GM06990 (cell line): ENCODE measurements around the gene STRAP.
"Not testable (repeated sequence)": the region's sequence is repeated elsewhere in the genome, so short reads cannot be mapped to it uniquely, and the experiment has no call there.

Source experiments
- DNase-seq: peaks from one replicate; pipeline ENCODE4 v3.0.0-alpha.2; 2011; ENCODE audit not compliant: insufficient read length; ENCODE audit errors: extremely low read depth
- H3K27me3 ChIP-seq: replicated peaks from 2 replicates; pipeline ENCODE4 v1.6.0; 2011; ENCODE audit warnings: low read length; ENCODE audit not compliant: control insufficient read depth, insufficient read depth
- H3K36me3 ChIP-seq: 2 replicates; pipeline ENCODE4 v1.5.1; 2011; ENCODE audit warnings: low read length; ENCODE audit not compliant: control insufficient read depth, insufficient read depth
- H3K4me3 ChIP-seq: replicated peaks from 2 replicates; pipeline ENCODE4 v1.5.1; 2011; ENCODE audit warnings: low read depth, mild to moderate bottlenecking, control low read depth, low read length
- TF ChIP-seq, protein P1 (sequence below): IDR thresholded peaks from 2 replicates; pipeline ENCODE4 v1.5.1; 2011; ENCODE audit warnings: low read length, control low read depth, mild to moderate bottlenecking, inconsistent platforms; ENCODE audit not compliant: insufficient read depth, poor library complexity, severe bottlenecking

The STRAP gene

DNA sequence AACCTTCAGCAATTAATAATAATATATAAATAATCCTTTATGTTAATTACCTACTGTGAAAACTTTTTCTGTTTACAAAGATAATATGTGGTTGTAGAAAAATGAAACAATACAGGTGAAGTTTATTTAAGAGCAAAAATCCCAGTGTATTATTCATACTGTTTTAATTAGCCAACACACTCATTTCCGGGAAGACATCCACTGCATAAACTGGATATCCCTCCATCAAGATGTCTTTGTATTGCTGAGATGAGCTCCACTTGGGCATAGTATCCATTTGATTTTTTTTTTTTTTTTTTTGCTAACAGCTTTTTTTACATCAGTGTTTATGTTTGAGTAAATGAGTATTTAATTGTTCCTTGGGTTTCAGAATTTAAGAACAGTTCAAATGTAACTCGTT lies 15.2 kb downstream of the STRAP start:
- H3K4me3 ChIP-seq = no peak overlapping the region
- DNase-seq = no peak
- no peaks in the 10 kb centered on the region for H3K27me3 ChIP-seq
- peaks cover 6% of the 10 kb centered on the region; the same call in 1 of the 2 replicates for H3K36me3 ChIP-seq
- TF ChIP-seq, protein P1, sequence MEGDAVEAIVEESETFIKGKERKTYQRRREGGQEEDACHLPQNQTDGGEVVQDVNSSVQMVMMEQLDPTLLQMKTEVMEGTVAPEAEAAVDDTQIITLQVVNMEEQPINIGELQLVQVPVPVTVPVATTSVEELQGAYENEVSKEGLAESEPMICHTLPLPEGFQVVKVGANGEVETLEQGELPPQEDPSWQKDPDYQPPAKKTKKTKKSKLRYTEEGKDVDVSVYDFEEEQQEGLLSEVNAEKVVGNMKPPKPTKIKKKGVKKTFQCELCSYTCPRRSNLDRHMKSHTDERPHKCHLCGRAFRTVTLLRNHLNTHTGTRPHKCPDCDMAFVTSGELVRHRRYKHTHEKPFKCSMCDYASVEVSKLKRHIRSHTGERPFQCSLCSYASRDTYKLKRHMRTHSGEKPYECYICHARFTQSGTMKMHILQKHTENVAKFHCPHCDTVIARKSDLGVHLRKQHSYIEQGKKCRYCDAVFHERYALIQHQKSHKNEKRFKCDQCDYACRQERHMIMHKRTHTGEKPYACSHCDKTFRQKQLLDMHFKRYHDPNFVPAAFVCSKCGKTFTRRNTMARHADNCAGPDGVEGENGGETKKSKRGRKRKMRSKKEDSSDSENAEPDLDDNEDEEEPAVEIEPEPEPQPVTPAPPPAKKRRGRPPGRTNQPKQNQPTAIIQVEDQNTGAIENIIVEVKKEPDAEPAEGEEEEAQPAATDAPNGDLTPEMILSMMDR = no peak

DNA sequence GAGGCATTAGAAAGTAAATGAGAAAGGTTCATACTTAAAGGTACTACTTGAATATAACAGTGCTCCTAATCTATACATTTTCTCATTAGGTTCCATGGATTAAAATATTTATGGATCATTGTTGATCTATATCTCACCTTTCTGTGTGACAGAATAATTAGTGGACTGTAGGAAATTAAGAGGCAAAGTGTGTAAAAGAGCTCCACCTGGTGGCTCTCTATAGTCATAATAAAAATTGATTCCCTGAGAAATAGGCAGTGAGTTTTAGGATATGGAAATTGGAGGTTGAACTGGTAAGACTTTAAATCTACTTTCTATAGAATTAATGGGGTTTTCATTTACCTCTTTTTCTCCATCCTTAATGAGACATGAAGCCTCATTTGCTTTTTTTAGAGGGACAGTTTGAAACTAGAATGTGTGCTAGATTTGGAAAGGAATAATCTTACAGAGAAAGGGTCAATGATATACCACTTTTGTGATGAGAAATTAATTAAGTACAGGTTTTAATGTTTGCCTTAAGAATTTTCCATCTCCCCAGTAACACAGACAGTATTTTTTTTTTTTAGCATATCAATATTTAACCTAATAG lies 17.2 kb downstream of the STRAP start:
- TF ChIP-seq, protein P1 = peak; percentile 59
- no peaks in the 10 kb centered on the region for H3K27me3 ChIP-seq
- no peak overlapping the region for H3K4me3 ChIP-seq
- peaks cover 9% of the 10 kb centered on the region for H3K36me3 ChIP-seq
- DNase-seq = no peak

DNA sequence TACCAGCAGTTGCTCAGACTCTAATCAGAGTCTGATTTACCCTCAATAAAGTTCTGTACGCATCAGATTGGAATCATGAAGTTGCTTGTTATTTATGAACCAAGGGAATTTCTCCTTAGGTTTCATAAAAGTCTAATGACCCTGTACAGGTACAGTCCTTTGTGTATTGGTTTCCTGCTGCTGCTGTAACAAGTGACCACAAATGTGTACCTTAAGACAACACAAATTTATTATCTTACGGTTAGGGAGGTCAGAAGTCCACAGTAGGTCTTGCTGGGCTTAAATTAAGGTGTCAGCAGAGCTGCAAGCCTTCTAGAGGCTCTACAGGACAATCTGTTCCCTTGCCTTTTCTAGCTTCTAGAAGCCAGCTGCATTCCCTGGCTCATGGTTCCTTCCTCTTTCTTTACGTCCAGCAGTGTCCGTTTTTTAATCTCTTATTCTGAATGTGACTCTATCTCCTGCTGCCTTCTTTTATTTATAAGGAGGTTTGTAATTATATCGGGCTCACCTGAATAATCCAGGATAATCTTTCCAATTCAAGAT lies 22.3 kb downstream of the STRAP start:
- Histone ChIP-seq H3K36me3 (peaks cover 8% of the 10 kb centered on the region), H3K4me3 (no peak overlapping the region), H3K27me3 (no peaks in the 10 kb centered on the region)
- TF ChIP-seq, protein P1 = no peak
- no peak for DNase-seq

DNA sequence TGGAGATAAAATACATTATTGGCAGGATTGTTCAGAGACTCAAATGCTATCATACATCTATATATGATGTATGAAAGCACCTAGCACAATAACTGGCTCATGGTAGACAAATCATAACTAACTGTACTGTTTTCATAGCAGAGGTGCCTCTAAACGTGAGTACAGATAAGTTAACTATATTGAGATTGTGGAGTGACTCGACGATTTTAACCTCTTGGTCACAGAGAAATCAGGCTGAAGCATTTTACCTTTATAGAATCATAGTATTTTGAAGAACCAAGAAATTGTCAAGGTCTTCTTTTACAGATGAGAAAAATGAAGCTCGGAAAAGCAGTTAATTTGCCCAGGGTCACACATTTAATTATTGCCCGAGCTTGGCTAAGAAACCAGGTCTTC lies 28.3 kb downstream of the STRAP start:
- H3K27me3 ChIP-seq = no peaks in the 10 kb centered on the region
- peak overlapping the region; percentile 89; the same call in 1 of the 2 replicates for H3K4me3 ChIP-seq
- no peak for DNase-seq
- H3K36me3 ChIP-seq = no peaks in the 10 kb centered on the region; the same call in none of the 2 replicates
- TF ChIP-seq, protein P1 = no peak

DNA sequence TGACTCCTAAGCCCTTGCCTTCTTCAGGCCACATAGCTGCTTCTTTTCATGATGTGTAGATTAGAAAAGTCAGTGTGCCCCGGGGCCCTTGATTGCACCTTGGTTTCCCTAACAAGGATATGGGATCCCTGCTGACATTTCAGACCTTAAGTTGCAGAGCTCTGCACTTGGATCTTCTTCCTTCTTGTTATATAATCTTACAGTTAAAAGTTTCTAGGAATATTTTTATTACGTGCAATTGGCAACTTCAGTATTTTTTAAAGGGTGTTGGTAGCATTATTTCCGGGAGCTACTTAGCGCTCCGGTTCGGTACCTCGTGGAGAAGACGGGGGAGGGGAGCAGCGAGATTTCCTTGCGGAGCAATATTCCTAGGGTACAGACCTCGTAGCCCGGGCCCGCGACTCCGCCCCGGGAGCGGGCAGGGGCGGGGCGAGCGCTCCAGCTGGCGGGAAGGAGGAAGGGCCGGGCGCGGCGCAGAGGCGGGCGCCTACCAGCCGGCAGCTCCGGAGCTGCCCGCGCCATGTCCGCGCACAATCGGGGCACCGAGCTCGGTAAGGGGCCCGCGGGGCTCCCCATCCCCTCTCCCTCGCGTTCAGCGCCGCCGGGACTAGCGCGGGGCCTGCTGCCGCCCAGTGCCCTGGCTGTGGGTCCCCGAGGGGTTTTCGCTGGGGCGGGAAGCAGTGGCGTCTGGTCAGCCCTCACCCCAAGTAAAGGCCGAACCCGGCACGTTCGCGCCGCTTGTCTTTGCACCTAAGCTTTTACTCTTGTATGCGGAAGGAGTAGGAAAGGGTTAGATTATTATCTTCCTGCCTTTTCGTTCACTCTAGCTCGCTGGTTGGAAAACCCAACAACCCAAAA lies 28.9 kb downstream of the STRAP start, which contains the start of gene DERA:
Gene DERA, plus strand, starts transcription at position 469 of the 858 bp plus-strand sequence. Its CDS starts 52 bp downstream, at position 521.
- TF ChIP-seq, protein P1 = no peak

DNA sequence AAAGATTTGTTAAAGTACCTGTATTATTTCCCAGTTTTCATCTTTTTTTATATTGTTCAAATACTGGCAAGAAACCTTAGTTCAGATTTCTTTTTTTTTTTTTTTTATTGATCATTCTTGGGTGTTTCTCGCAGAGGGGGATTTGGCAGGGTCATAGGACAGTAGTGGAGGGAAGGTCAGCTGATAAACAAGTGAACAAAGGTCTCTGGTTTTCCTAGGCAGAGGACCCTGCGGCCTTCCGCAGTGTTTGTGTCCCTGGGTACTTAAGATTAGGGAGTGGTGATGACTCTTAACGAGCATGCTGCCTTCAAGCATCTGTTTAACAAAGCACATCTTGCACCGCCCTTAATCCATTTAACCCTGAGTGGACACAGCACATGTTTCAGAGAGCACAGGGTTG lies 29.7 kb downstream of the STRAP start:
- not testable (repeated sequence) for H3K36me3 ChIP-seq, DNase-seq, H3K27me3 ChIP-seq
- peak overlapping the region; percentile 89 for H3K4me3 ChIP-seq

More for the DNA sequence above, 28.9 kb downstream of the STRAP start, which contains the start of gene DERA:
- Histone ChIP-seq H3K36me3 (no peaks in the 10 kb centered on the region; the same call in none of the 2 replicates), H3K4me3 (peak within 1 kb of the TSS; percentile 89), H3K27me3 (no peaks in the 10 kb centered on the region)
- peak; percentile 82 for DNase-seq

DNA sequence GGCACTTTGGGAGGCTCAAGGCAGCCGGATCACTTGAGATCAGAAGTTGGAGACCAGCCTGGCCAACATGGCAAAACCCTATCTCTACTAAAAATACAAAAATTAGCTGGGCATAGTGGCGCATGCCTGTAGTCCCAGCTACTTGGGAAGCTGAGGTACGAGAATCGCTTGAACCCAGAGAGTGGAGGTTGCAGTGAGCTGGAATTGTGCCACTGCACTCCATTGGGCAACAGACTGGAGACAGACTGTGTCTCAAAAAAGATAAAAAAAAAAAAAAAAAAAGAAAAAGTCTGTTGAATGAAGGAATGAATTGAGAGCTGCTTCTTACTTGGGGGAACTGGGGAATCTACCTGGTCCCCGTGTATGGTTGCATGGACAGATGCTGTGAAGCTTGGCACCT lies 31.9 kb downstream of the STRAP start:
- DNase-seq, H3K4me3 ChIP-seq, H3K36me3 ChIP-seq, H3K27me3 ChIP-seq: not testable (repeated sequence)
